Activated B cell treated with CpG ODN at 0.5 μM for 24 hours (primary cell): Measurements from ENCODE around the gene SYNJ2BP. TPM values are rescaled to one million over a fixed set of nuclear protein-coding genes. Genes with fewer than 3 reads are reported as not detected.
"Not testable (repeated sequence)": the region's sequence is repeated elsewhere in the genome, so short reads cannot be mapped to it uniquely, and the experiment has no call there.

Source experiments
- ATAC-seq: fragments of 200-7000 bp; cut with Tn5 transposase; one replicate; pipeline ENCODE4 v1.10.0; 2021; ENCODE audit warnings: low read depth, mild to moderate bottlenecking, moderate library complexity
- CTCF ChIA-PET: fragments of 350-600 bp; sonication (Branson Sonifier 250); formaldehyde crosslinking; loops from one replicate; lab custom pipeline; 2021; ENCODE audit warnings: antibody characterized with exemption; lab: Charles Lee
- POLR2A ChIA-PET: fragments of 350-600 bp; sonication (Branson Sonifier 250); formaldehyde crosslinking; loops from one replicate; lab custom pipeline; 2021; ENCODE audit warnings: antibody characterized with exemption; lab: Charles Lee
- DNase-seq: peaks from one replicate; pipeline ENCODE4 v3.0.0; 2022
- H3K27ac Mint-ChIP-seq: one replicate; pipeline ENCODE4 v1.8.0; 2020; ENCODE audit warnings: mixed read lengths
- H3K27me3 Mint-ChIP-seq: one replicate; pipeline ENCODE4 v1.8.0; 2021; ENCODE audit warnings: mixed read lengths
- H3K36me3 Mint-ChIP-seq: one replicate; pipeline ENCODE4 v1.8.0; 2021; ENCODE audit warnings: low read depth, mixed read lengths
- H3K4me1 Mint-ChIP-seq: one replicate; pipeline ENCODE4 v1.8.0; 2021; ENCODE audit warnings: mixed read lengths
- H3K4me3 Mint-ChIP-seq: one replicate; pipeline ENCODE4 v1.8.0; 2020; ENCODE audit warnings: mild to moderate bottlenecking, mixed read lengths
- H3K9me3 Mint-ChIP-seq: one replicate; pipeline ENCODE4 v1.8.0; 2020; ENCODE audit warnings: mixed read lengths
- CTCF ChIP-seq: fragments of 200-600 bp; IDR thresholded peaks from one replicate; pipeline ENCODE4 v1.8.0; 2022; ENCODE audit warnings: antibody characterized with exemption, mild to moderate bottlenecking
- intact Hi-C: fragments of 100-400 bp; cut with micrococcal nuclease; formaldehyde crosslinking; loops from one replicate; pipeline ENCODE4 v1.15.1; 2024
- total RNA-seq: library from RNA; stranded (reverse); gene quantifications from 2 replicates; pipeline ENCODE4 v1.2.3, GENCODE V29; 2022

SYNJ2BP gene
- total RNA-seq, 1 donor from 2014 or later: 16.5 TPM

- ATAC-seq: no peak
- H3K9me3 Mint-ChIP-seq: peaks cover 19% of the 10 kb centered on the region
- CTCF ChIA-PET: no interaction called here
Measured at GRCh38 chr14:70441641-70442040, 24.8 kb upstream of the SYNJ2BP start.

GRCh38 chr14:70436867-70437266 is 20.0 kb upstream of the SYNJ2BP start:
- no peak for TF ChIP-seq CTCF
- Mint-ChIP-seq H3K36me3 (peaks cover 5% of the 10 kb centered on the region), H3K27me3 (peaks cover 16% of the 10 kb centered on the region), H3K27ac (no peak overlapping the region), H3K4me1 (no peaks in the 10 kb centered on the region), H3K4me3 (no peak overlapping the region), H3K9me3 (peaks cover 32% of the 10 kb centered on the region)
- DNase-seq: no peak
- intact Hi-C loops: no loop called here
- ATAC-seq: no peak
- ChIA-PET POLR2A (no interaction called here), CTCF (no interaction called here)

More at GRCh38 chr14:70441641-70442040, 24.8 kb upstream of the SYNJ2BP start:
- DNase-seq: no peak
- Mint-ChIP-seq H3K4me3 (no peak overlapping the region), H3K36me3 (peaks cover 5% of the 10 kb centered on the region), H3K4me1 (no peaks in the 10 kb centered on the region), H3K27ac (no peak overlapping the region), H3K27me3 (peaks cover 7% of the 10 kb centered on the region)
- TF ChIP-seq CTCF: no peak
- intact Hi-C loops: no loop called here
- POLR2A ChIA-PET: no interaction called here

GRCh38 chr14:70426555-70426954 is 9.7 kb upstream of the SYNJ2BP start:
- POLR2A ChIA-PET, H3K27ac Mint-ChIP-seq, intact Hi-C loops, DNase-seq, H3K4me1 Mint-ChIP-seq, H3K4me3 Mint-ChIP-seq, ATAC-seq, H3K36me3 Mint-ChIP-seq: not testable (repeated sequence)
- CTCF ChIA-PET: interaction anchor here (0.6 kb wide), 1 partner anchor 446 kb away, joined by 5 read pairs; no protein-coding TSS in a partner anchor
- Mint-ChIP-seq H3K27me3 (peaks cover 10% of the 10 kb centered on the region), H3K9me3 (peaks cover 19% of the 10 kb centered on the region)

- Mint-ChIP-seq H3K27me3 (peaks cover 10% of the 10 kb centered on the region), H3K4me3 (no peak overlapping the region), H3K27ac (no peak overlapping the region), H3K4me1 (no peaks in the 10 kb centered on the region), H3K36me3 (no peaks in the 10 kb centered on the region), H3K9me3 (peaks cover 10% of the 10 kb centered on the region)
- ChIA-PET CTCF (no interaction called here), POLR2A (no interaction called here)
- no peak for ATAC-seq
- intact Hi-C loops: no loop called here
- DNase-seq: no peak
- no peak for TF ChIP-seq CTCF
Measured at GRCh38 chr14:70425354-70425753, 8.5 kb upstream of the SYNJ2BP start.

- TF ChIP-seq CTCF: no peak
- H3K4me3 Mint-ChIP-seq: no peak overlapping the region
- POLR2A ChIA-PET: no interaction called here
Measured at GRCh38 chr14:70422538-70422937, 5.6 kb upstream of the SYNJ2BP start.

GRCh38 chr14:70419270-70419931 is 2.5 kb upstream of the SYNJ2BP start:
- H3K27ac Mint-ChIP-seq, CTCF ChIA-PET, H3K36me3 Mint-ChIP-seq, ATAC-seq, H3K4me3 Mint-ChIP-seq, POLR2A ChIA-PET, H3K9me3 Mint-ChIP-seq, H3K27me3 Mint-ChIP-seq, DNase-seq: not testable (repeated sequence)
- intact Hi-C loops: loop anchor here (10.0 kb wide), 1 partner anchor 295 kb away; no protein-coding TSS in a partner anchor
- peaks cover 25% of the 10 kb centered on the region for H3K4me1 Mint-ChIP-seq

More at GRCh38 chr14:70422538-70422937, 5.6 kb upstream of the SYNJ2BP start:
- no peak for ATAC-seq
- no peak for DNase-seq
- intact Hi-C loops: no loop called here
- H3K4me1 Mint-ChIP-seq: no peaks in the 10 kb centered on the region
- H3K9me3 Mint-ChIP-seq: peaks cover 2% of the 10 kb centered on the region
- H3K27me3 Mint-ChIP-seq: peaks cover 2% of the 10 kb centered on the region
- CTCF ChIA-PET: no interaction called here
- no peaks in the 10 kb centered on the region for H3K36me3 Mint-ChIP-seq
- no peak overlapping the region for H3K27ac Mint-ChIP-seq
